K562 (cell line): Measurements from ENCODE around the gene AHCYL1. TPM values are rescaled to one million over a fixed set of nuclear protein-coding genes. Genes with fewer than 3 reads are reported as not detected.

Experiments used
- ARID3B ChIP-seq: fragments of 250-450 bp; sonication (Bioruptor Pico); IDR thresholded peaks from 2 replicates; pipeline ENCODE4 v1.4.0; 2020; ENCODE audit warnings: borderline replicate concordance
- CHD7 ChIP-seq: fragments of 200-600 bp; sonication (generic); IDR thresholded peaks from one replicate; pipeline ENCODE4 v1.6.1; 2012; ENCODE audit warnings: mild to moderate bottlenecking, low read depth, low read length, inconsistent platforms
- ELF2 ChIP-seq: fragments of 250-450 bp; sonication (Bioruptor Pico); IDR thresholded peaks from 2 replicates; pipeline ENCODE4 v1.5.0; 2021; ENCODE audit warnings: mild to moderate bottlenecking
- FOXP1 ChIP-seq: sonication (generic); formaldehyde crosslinking; IDR thresholded peaks from 2 replicates; pipeline ENCODE4 v1.8.0; 2022; ENCODE audit warnings: mild to moderate bottlenecking, missing genetic modification reagents
- POLR2A ChIP-seq: fragments of 450-650 bp; conservative IDR thresholded peaks from 2 replicates; pipeline ENCODE4 v1.6.1; 2016
- RBM15 ChIP-seq: fragments of 200-400 bp; formaldehyde crosslinking; IDR thresholded peaks from 2 replicates; pipeline ENCODE4 v1.6.1; 2018; ENCODE audit warnings: mild to moderate bottlenecking, low read length, moderate library complexity; ENCODE audit not compliant: insufficient read depth
- RBM39 ChIP-seq: fragments of 200-400 bp; formaldehyde crosslinking; optimal IDR thresholded peaks from 2 replicates; pipeline ENCODE3; 2018; ENCODE audit warnings: low read depth, low read length
- SAP30 ChIP-seq: fragments of 200-600 bp; sonication (generic); IDR thresholded peaks from 2 replicates; pipeline ENCODE4 v1.6.1; 2012; ENCODE audit warnings: borderline replicate concordance, low read depth, mild to moderate bottlenecking, moderate library complexity, low read length, control low read depth, inconsistent platforms; ENCODE audit not compliant: insufficient read depth, poor library complexity, severe bottlenecking
- ZKSCAN1 ChIP-seq: fragments of 150-350 bp; IDR thresholded peaks from 2 replicates; pipeline ENCODE4 v1.6.1; 2016; ENCODE audit warnings: low read depth, low read length
- ZNF740 ChIP-seq, 3 experiments: fragments of 200-800 bp in 1 of 3; sonication (Bioruptor generic) in 1 of 3; sonication (generic) in 1 of 3; formaldehyde crosslinking in 1 of 3; IDR thresholded peaks; 2 replicates each; pipeline versions ENCODE4 v1.6.1 to v1.8.0; 2016 to 2022; ENCODE audit warnings: mild to moderate bottlenecking in 2 of 3, missing compliant biosample characterization in 2 of 3, missing genetic modification characterization in 2 of 3, missing genetic modification reagents in 1 of 3
- polyA plus RNA-seq, 8 experiments: library from polyadenylated mRNA; depleted of rRNA in 4 of 8; stranded (reverse) in 5 of 8; unstranded in 3 of 8; fragments of >200 nt; fragmentation: Nextera tagmentation in 2 of 8; fragmentation: Illumina TruSeq in 1 of 8; extraction: Ambion mirVana in 2 of 8; extraction: Trizol in 1 of 8; gene quantifications; 2 replicates each; pipeline versions ENCODE4 v1.2.1 to v1.2.3, GENCODE V29; 2011 to 2014; ENCODE audit warnings: inconsistent platforms in 1 of 8, missing spikeins in 1 of 8
- total RNA-seq, 7 experiments: library from RNA; depleted of rRNA in 6 of 7; stranded (reverse); fragments of >200 nt in 6 of 7; fragmentation: Illumina TruSeq in 2 of 7; extraction: Trizol in 2 of 7; gene quantifications; 2 replicates each; pipeline versions ENCODE4 v1.2.1 to v1.2.3, GENCODE V29; 2011 to 2021; ENCODE audit warnings: low replicate concordance in 1 of 7

The AHCYL1 gene
- total and polyA plus RNA-seq, 9 of the 15 experiments (the other 6 are each of a cell fraction or from before 2014, with no cell fraction given): 27.3 to 118 (median 44.5) TPM

- TF ChIP-seq ZNF740 (CRISPR knock-in tag; IDR thresholded peaks at IDR 0.05): peak; percentile 91
- TF ChIP-seq ZNF740 (tag; IDR thresholded peaks at IDR 0.05): no peak
- no peak for TF ChIP-seq ARID3B (CRISPR knock-in tag)
- peak; percentile 53; the same call in 1 of the 2 replicates for TF ChIP-seq FOXP1 (CRISPR knock-in tag)
- TF ChIP-seq RBM15: no peak
- TF ChIP-seq RBM39: no peak
- TF ChIP-seq POLR2A: peak; percentile 95
- no peak for TF ChIP-seq SAP30
- TF ChIP-seq CHD7: no peak
- TF ChIP-seq ELF2 (CRISPR knock-in tag): 0 out of 2 replicates have a peak, but pooled peaks have one; percentile 18
- no peak; the same call in 1 of the 2 replicates for TF ChIP-seq ZKSCAN1
Observed at GRCh38 chr1:109984456-109985246, at the start of gene AHCYL1 (continued).
